HG02759 (cell line): ENCODE data around the gene ZBED6.
"Not testable (repeated sequence)": the region's sequence is repeated elsewhere in the genome, so short reads cannot be mapped to it uniquely, and the experiment has no call there.

Source experiments
- ATAC-seq: cut with Tn5 transposase; IDR thresholded peaks from one replicate; pipeline ENCODE4 v1.9.1; 2021; ENCODE audit warnings: mild to moderate bottlenecking, moderate library complexity; ENCODE audit not compliant: unreplicated experiment

Gene ZBED6

GRCh38 chr1:203778789-203779188 lies 16.6 kb upstream of the ZBED6 start:
- ATAC-seq, result no peak

DNA sequence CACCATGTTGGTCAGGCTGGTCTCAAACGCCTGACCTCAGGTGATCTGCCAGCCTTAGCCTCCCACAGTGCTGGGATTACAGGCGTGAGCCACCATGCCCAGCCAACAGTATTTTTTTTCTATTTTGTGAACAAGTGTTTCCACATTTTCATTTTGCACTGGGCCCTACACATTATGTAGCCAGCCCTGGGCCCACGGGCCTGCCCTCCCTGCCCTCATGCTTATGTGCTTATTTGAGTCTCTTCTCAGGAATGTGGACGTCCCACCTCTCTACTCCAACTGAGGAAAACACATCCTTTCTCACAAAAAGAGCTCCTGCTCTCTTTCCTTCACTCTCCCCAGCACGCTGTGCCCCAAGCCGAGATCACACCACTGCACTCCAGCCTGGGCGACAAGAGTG lies 13.5 kb upstream of the ZBED6 start:
- no peak for ATAC-seq

- ATAC-seq, result no peak
Measured at GRCh38 chr1:203789966-203790365, 5.5 kb upstream of the ZBED6 start.

- no peak for ATAC-seq
Measured at GRCh38 chr1:203791498-203791897, 3.9 kb upstream of the ZBED6 start.

DNA sequence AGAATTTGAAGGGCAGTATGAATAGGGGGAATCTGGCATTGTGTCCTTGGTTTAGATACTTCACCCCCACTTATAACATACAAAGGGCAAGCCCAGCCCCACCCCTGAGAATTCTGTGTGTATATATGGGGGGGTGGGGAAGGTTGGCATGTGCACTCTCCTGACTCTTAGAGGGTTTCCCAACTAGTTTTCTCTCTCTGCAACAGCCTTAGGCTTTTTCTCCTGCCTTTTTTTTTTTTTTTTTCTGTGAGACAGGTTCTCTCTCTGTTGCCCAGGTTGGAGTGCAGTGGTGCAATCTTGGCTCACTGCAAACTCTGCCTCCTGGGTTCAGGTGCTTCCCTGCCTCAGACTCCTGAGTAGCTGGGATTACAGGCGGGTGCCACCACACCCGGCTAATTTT lies 2.9 kb upstream of the ZBED6 start:
- ATAC-seq, result no peak

GRCh38 chr1:203793561-203793960 lies 1.9 kb upstream of the ZBED6 start:
- not testable (repeated sequence) for ATAC-seq

DNA sequence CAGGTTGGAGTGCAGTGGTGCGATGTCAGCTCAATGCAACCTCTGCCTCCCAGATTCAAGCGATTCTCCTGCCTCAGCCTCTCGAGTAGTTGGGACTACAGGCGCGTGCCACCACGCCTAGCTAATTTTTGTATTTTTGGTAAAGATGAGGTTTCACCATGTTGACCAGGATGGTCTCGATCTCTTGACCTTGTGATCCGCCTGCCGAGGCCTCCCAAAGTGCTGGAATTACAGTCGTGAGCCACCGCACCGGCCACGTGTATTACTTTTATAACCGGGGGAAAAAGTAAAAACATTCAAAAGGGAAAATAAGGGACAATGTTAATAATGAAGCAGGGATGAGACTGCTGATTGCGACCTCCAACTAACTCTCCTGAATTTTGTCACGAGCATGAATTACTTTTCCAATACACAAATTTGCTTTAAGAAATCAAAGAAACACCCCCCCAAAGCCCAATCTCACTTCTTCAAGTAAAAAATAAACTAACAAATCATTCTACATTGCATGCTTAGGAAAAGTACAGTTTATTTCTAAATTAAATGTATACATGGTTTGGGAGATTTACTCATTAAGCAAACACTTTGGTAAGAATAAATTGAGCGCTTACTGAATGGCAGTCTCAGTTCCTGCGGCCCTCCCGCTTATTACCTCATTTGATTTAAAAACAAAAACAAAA lies 521 bp upstream of the ZBED6 start:
- no peak for ATAC-seq

DNA sequence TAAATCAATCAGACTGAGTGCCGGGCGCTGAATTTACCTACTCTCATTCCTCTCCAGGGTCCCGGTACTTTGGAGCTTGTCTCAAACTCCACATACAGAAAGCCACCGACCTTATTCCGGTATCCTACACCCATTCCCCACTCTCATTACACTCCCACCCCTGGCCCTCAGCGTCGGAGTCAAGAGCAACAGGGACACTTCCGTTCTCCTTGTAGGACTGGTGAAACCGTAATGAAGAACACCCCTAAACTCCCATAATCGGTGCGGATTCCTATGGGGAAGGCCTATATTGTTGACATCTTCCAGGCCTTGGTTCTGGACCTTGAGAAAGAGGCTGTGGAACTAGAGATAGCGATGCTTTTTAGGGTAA lies 798 bp downstream of the ZBED6 start:
- ATAC-seq, result peak; percentile 12

DNA sequence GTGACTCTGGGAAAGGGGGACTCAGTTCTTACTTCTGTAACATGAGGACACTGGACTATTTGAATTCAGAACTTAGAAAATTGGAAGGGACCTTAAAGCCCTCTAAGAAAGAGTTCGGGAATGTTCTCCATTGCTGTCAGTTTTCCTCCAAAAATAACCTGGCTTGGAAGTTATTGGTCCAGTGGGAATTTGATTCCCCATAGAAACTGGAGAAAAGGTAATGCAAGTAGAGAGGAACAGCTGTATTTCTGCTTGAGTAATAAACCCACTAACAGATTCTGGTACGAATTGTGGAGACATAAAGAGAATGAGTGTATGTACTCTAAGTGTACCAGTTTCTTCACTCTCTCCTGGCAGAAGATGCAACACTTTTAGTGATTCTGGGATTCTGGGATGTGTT lies 1.8 kb downstream of the ZBED6 start:
- ATAC-seq, result no peak

- no peak for ATAC-seq
Measured at GRCh38 chr1:203797948-203798655, 2.7 kb downstream of the ZBED6 start.

DNA sequence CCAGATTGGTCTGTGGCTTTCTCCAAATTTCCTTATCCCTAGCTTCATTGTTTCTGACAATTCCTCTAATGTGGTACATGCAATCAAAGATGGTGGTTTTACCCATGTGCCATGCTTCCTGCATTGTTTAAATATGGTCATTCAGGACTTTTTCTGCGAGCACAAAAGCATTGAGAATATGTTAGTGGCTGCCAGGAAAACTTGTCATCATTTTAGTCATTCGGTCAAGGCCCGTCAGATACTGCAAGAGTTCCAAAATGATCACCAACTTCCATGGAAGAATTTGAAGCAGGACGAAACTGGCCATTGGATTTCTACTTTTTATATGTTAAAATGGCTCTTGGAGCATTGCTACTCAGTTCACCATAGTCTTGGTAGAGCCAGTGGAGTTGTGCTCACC lies 3.7 kb downstream of the ZBED6 start:
- no peak for ATAC-seq

DNA sequence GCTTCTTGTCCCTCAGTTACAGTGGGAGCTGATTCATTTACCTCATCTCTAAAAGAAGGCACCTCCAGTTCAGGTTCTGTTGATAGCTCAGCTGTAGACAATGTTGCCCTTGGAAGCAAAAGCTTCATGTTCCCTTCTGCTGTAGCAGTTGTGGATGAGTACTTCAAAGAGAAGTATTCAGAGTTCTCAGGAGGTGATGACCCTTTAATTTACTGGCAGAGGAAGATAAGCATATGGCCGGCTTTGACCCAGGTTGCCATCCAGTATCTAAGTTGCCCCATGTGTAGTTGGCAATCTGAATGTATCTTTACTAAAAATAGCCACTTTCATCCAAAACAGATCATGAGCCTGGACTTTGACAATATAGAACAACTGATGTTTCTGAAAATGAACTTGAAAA lies 4.5 kb downstream of the ZBED6 start:
- no peak for ATAC-seq

- ATAC-seq, result no peak
Measured at GRCh38 chr1:203805689-203806088, 10.3 kb downstream of the ZBED6 start.

DNA sequence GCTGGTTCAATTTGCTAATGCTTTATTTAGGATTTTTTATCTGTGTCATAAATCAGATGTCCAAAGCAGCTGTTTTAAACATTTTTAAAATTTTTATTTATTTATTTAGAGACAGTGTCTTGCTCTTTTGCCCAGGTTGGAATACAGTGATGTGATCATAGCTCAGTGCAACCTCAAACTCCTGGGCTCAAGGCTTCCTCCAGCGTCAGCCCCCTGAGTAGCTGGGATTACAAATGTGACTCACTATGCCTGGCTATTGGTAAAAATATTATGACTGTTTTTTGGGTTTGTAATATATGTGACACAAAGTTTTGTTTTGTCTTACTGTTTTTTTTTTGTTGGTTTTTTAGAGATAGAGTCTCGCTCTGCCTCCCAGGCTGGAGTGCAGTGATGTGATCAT lies 11.8 kb downstream of the ZBED6 start:
- no peak for ATAC-seq

DNA sequence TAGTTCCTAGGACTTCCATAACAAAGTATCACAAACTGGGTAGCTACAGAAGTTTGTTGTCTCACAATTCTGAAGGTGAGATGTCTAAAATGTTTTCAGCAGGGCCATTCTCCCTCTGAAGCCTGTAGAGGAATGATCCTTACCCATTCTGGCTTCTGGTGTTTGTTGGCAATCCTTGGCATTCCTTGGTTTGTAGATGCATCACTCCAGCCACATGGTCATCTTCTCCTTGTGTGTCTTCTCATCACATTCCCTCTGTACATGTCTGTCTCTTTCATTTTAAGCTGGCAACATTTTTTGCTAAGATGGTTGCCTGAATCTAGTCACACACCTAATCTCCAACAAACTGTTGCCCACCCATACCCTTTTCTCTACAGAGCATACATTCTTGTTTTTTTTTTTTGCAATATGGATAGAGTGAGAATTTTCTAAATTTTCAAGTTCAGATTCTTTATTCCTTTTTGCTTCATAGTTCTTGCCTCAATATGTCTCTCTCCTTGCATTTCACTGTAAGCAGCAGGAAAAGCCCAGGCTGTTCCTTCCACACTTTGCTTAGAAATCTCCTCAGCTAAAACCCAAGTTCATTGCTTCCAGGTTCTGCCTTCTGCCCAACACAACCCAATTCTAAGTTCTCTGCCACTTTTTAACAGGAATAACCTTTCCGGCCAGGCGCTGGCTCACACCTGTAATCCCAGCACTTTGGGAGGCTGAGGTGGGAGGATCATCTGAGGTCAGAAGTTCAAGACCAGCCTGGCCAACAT lies 18.3 kb downstream of the ZBED6 start:
- no peak for ATAC-seq

DNA sequence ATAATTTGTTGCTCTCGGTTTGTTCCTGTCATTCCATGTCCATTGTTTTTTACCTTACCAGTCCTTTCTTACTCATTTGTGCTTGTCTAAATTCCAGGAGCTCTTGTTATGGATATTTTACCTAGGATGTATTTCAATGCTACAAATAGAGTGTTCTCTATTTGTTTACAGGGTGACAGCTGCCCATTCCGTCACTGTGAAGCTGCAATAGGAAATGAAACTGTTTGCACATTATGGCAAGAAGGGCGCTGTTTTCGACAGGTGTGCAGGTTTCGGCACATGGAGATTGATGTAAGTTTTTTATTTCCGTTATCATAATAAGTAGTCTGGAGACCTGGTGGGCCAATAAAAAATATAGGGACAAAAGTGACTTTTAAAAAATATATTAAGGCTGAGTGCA lies 23.0 kb downstream of the ZBED6 start:
- no peak for ATAC-seq

DNA sequence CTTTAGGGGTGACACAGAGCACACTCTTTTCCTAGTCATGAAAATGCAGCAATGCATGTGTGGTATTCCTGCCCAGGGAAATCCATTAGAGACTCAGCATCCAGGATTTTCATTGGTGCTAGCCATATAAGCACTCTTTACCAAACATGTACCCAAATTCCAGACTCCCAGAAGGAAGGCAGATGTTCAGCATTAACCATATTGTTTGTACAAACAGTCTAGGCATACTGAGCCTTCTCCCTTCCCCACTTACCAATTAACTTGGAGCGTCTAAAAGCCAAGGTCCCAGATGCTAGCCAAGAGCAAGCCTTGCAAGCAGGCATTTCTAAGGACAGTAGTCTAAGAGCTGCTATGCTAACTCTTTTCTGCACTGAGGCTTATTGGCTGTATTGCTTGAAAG lies 27.9 kb downstream of the ZBED6 start:
- ATAC-seq, result no peak

GRCh38 chr1:203826175-203826574 lies 30.8 kb downstream of the ZBED6 start:
- ATAC-seq, result no peak

- no peak for ATAC-seq
Measured at GRCh38 chr1:203828002-203828401, 32.6 kb downstream of the ZBED6 start.

DNA sequence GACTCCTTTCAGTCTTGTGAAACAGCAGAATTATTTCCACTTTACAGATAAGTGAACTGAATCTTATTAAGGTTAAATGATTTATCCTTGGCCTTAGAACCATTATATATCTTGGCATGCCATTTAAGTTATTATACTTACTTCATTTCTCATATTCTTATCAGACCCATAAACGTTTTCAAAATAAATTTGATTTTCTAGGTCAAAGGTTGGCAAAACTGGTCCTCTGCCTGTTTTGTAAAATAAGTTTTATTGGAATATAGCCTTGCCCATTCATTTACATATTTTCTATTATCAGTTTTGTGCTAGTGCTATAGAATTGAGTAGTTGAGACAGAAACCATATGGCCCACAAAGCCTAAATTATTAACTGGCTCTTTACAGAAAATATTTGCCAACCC lies 33.1 kb downstream of the ZBED6 start:
- no peak for ATAC-seq

GRCh38 chr1:203829247-203829646 lies 33.8 kb downstream of the ZBED6 start:
- ATAC-seq, result not testable (repeated sequence)

- no peak for ATAC-seq
Measured at GRCh38 chr1:203835476-203835875, 40.1 kb downstream of the ZBED6 start.
